ENCODE measurements around the gene GMIP.

Gene GMIP

GRCh38 chr19:19655051-19655594 is 11.7 kb upstream of the GMIP start:
- H3K27ac Mint-ChIP-seq: peak overlapping the region in 1 of 2 donors; percentile 66
- H3K4me1 Mint-ChIP-seq (ENCODE audit: low read depth in 2 of 2): peaks cover 5% of the 10 kb centered on the region in 2 donors
- peaks cover 64% of the 10 kb centered on the region for H3K36me3 Mint-ChIP-seq (ENCODE audit: insufficient read depth)
- DNase-seq: no peak
- H3K9me3 Mint-ChIP-seq: no peaks in the 10 kb centered on the region
- ATAC-seq (replicated peaks): no peak
- no peak overlapping the region for H3K4me3 Mint-ChIP-seq
- H3K27me3 Mint-ChIP-seq: no peaks in the 10 kb centered on the region

GRCh38 chr19:19654441-19654840 is 11.0 kb upstream of the GMIP start:
- no peaks in the 10 kb centered on the region for H3K27me3 Mint-ChIP-seq
- ATAC-seq (replicated peaks) (no peak), DNase-seq (no peak)
- peaks cover 4 to 5% of the 10 kb centered on the region in 2 donors for H3K4me1 Mint-ChIP-seq (ENCODE audit: low read depth in 2 of 2)
- peaks cover 57% of the 10 kb centered on the region for H3K36me3 Mint-ChIP-seq (ENCODE audit: insufficient read depth)
- no peak overlapping the region for H3K4me3 Mint-ChIP-seq
- peak overlapping the region in 1 of 2 donors; percentile 66 for H3K27ac Mint-ChIP-seq
- H3K9me3 Mint-ChIP-seq: no peaks in the 10 kb centered on the region

GRCh38 chr19:19653597-19654147 is 10.2 kb upstream of the GMIP start:
- Mint-ChIP-seq H3K4me3 (no peak overlapping the region), H3K36me3 (ENCODE audit: insufficient read depth) (peaks cover 52% of the 10 kb centered on the region), H3K27ac (no peak overlapping the region), H3K4me1 (ENCODE audit: low read depth in 2 of 2) (peaks cover 5 to 6% of the 10 kb centered on the region in 2 donors), H3K9me3 (no peaks in the 10 kb centered on the region), H3K27me3 (no peaks in the 10 kb centered on the region)
- ATAC-seq (replicated peaks) (no peak), DNase-seq (no peak)

- DNase-seq (no peak), ATAC-seq (replicated peaks) (no peak)
- Mint-ChIP-seq H3K36me3 (ENCODE audit: insufficient read depth) (peaks cover 50% of the 10 kb centered on the region), H3K27ac (peak overlapping the region in 1 of 2 donors; percentile 70), H3K9me3 (no peaks in the 10 kb centered on the region), H3K4me1 (ENCODE audit: low read depth in 2 of 2) (peaks cover 5 to 6% of the 10 kb centered on the region in 2 donors), H3K4me3 (no peak overlapping the region), H3K27me3 (no peaks in the 10 kb centered on the region)
These were observed 9.2 kb upstream of the GMIP start for GRCh38 chr19:19652482-19653295.

- Mint-ChIP-seq H3K4me1 (ENCODE audit: low read depth in 2 of 2) (peaks cover 5 to 6% of the 10 kb centered on the region in 2 donors), H3K4me3 (no peak overlapping the region), H3K9me3 (no peaks in the 10 kb centered on the region), H3K27me3 (no peaks in the 10 kb centered on the region), H3K27ac (peak overlapping the region in 1 of 2 donors; percentile 83), H3K36me3 (ENCODE audit: insufficient read depth) (peaks cover 38% of the 10 kb centered on the region)
- DNase-seq: no peak
- no peak for ATAC-seq (replicated peaks)
These were observed 7.6 kb upstream of the GMIP start for GRCh38 chr19:19651076-19651475.

- Mint-ChIP-seq H3K27me3 (no peaks in the 10 kb centered on the region), H3K36me3 (ENCODE audit: insufficient read depth) (peaks cover 38% of the 10 kb centered on the region), H3K4me1 (ENCODE audit: low read depth in 2 of 2) (peaks cover 5 to 6% of the 10 kb centered on the region in 2 donors), H3K4me3 (no peak overlapping the region), H3K9me3 (no peaks in the 10 kb centered on the region), H3K27ac (peak overlapping the region in 1 of 2 donors; percentile 83)
- ATAC-seq (replicated peaks) (no peak), DNase-seq (no peak)
These were observed 6.9 kb upstream of the GMIP start for GRCh38 chr19:19650331-19650730.

GRCh38 chr19:19649580-19649995 is 6.1 kb upstream of the GMIP start:
- H3K36me3 Mint-ChIP-seq (ENCODE audit: insufficient read depth): peaks cover 35% of the 10 kb centered on the region

GRCh38 chr19:19649155-19649554 is 5.7 kb upstream of the GMIP start:
- Mint-ChIP-seq H3K27me3 (no peaks in the 10 kb centered on the region), H3K9me3 (no peaks in the 10 kb centered on the region), H3K4me3 (no peak overlapping the region), H3K4me1 (ENCODE audit: low read depth in 2 of 2) (peaks cover 3 to 5% of the 10 kb centered on the region in 2 donors), H3K36me3 (ENCODE audit: insufficient read depth) (peaks cover 32% of the 10 kb centered on the region), H3K27ac (no peak overlapping the region)
- ATAC-seq (replicated peaks): no peak
- no peak for DNase-seq

More at GRCh38 chr19:19649580-19649995, 6.1 kb upstream of the GMIP start:
- Mint-ChIP-seq H3K4me3 (no peak overlapping the region), H3K4me1 (ENCODE audit: low read depth in 2 of 2) (peaks cover 5 to 6% of the 10 kb centered on the region in 2 donors), H3K9me3 (no peaks in the 10 kb centered on the region), H3K27ac (no peak overlapping the region), H3K27me3 (no peaks in the 10 kb centered on the region)
- DNase-seq (no peak), ATAC-seq (replicated peaks) (no peak)

GRCh38 chr19:19647037-19647835 is 3.8 kb upstream of the GMIP start:
- H3K27me3 Mint-ChIP-seq: no peaks in the 10 kb centered on the region
- H3K36me3 Mint-ChIP-seq (ENCODE audit: insufficient read depth): peaks cover 32% of the 10 kb centered on the region
- H3K9me3 Mint-ChIP-seq: no peaks in the 10 kb centered on the region
- H3K27ac Mint-ChIP-seq: no peak overlapping the region
- no peak for ATAC-seq (replicated peaks)
- no peak overlapping the region for H3K4me3 Mint-ChIP-seq
- H3K4me1 Mint-ChIP-seq (ENCODE audit: low read depth in 2 of 2): peaks cover 13 to 14% of the 10 kb centered on the region in 2 donors
- no peak for DNase-seq

GRCh38 chr19:19645233-19645870 is 1.9 kb upstream of the GMIP start:
- ATAC-seq (replicated peaks): no peak
- H3K27me3 Mint-ChIP-seq: no peaks in the 10 kb centered on the region
- no peaks in the 10 kb centered on the region for H3K9me3 Mint-ChIP-seq
- peaks cover 18 to 20% of the 10 kb centered on the region in 2 donors for H3K4me1 Mint-ChIP-seq (ENCODE audit: low read depth in 2 of 2)
- DNase-seq: no peak
- H3K27ac Mint-ChIP-seq: peak overlapping the region in 1 of 2 donors; percentile 96
- no peak overlapping the region for H3K4me3 Mint-ChIP-seq
- H3K36me3 Mint-ChIP-seq (ENCODE audit: insufficient read depth): peaks cover 38% of the 10 kb centered on the region

- Mint-ChIP-seq H3K27ac (peak overlapping the region; percentile 96 to 97), H3K4me1 (ENCODE audit: low read depth in 2 of 2) (peaks cover 18 to 21% of the 10 kb centered on the region in 2 donors), H3K27me3 (no peaks in the 10 kb centered on the region), H3K9me3 (no peaks in the 10 kb centered on the region), H3K4me3 (peak overlapping the region; percentile 98 to 100), H3K36me3 (ENCODE audit: insufficient read depth) (peaks cover 50% of the 10 kb centered on the region)
- ATAC-seq (replicated peaks) (no peak), DNase-seq (no peak)
These were observed 564 bp upstream of the GMIP start for GRCh38 chr19:19644054-19644388.

GRCh38 chr19:19642506-19643157 is 825 bp downstream of the GMIP start:
- Mint-ChIP-seq H3K4me1 (ENCODE audit: low read depth in 2 of 2) (peaks cover 21 to 22% of the 10 kb centered on the region in 2 donors), H3K27ac (peak overlapping the region; percentile 96 to 97)

More at GRCh38 chr19:19642506-19643157, 825 bp downstream of the GMIP start:
- DNase-seq: peak; percentile 37 to 45 (median 39)
- peak; percentile 61 for ATAC-seq (replicated peaks)
- H3K4me3 Mint-ChIP-seq: peak overlapping the region; percentile 98 to 100
- H3K9me3 Mint-ChIP-seq: no peaks in the 10 kb centered on the region
- peaks cover 56% of the 10 kb centered on the region for H3K36me3 Mint-ChIP-seq (ENCODE audit: insufficient read depth)
- no peaks in the 10 kb centered on the region for H3K27me3 Mint-ChIP-seq

All from effector memory CD8-positive, alpha-beta T cell (primary cell).